K562 (cell line): ENCODE results near the gene WDR27. TPM values are rescaled to one million over a fixed set of nuclear protein-coding genes. Genes with fewer than 3 reads are reported as not detected.

Source experiments
- ATAC-seq: fragments of 200-7000 bp; cut with Tn5 transposase; 3 replicates; pipeline ENCODE4 v1.9.1; 2020; ENCODE audit warnings: moderate library complexity
- BruUV-seq: library from RNA; stranded (reverse); fragments of 400-500 nt; replicated peaks from 2 replicates; lab custom pipeline; 2021; lab: Mats Ljungman, UMichigan
- CTCF ChIA-PET: fragments of 300-600 bp; formaldehyde crosslinking; extraction: SDS; loops from one replicate; lab custom pipeline; 2021; ENCODE audit warnings: low intra/inter-chr PET ratio; lab: Yijun Ruan, JAX
- POLR2A ChIA-PET: fragments of 300-600, 350-650 bp; sonication (Branson Sonifier 250); formaldehyde crosslinking; extraction: SDS; loops from one replicate; lab custom pipeline; 2021; ENCODE audit warnings: antibody characterized with exemption, inconsistent platforms; lab: Yijun Ruan, JAX
- DNase-seq, 4 experiments: peaks; one replicate each; pipeline versions ENCODE4 v3.0.0 to v3.0.0-alpha.2; 2011 to 2018; ENCODE audit warnings: low spot score in 3 of 4, mixed read lengths in 3 of 4; ENCODE audit errors: extremely low read depth in 1 of 4
- FAIRE-seq: peaks from 2 replicates; lab custom pipeline; 2011; peaks lifted over from hg19 to GRCh38; lab: Jason Lieb, UNC
- H2AFZ ChIP-seq: 2 replicates; pipeline ENCODE4 v1.6.0; 2011; ENCODE audit warnings: low read depth, low read length, control low read depth, inconsistent platforms
- H3K27ac ChIP-seq: fragments of 200-600 bp; 3 replicates; pipeline ENCODE4 v1.8.0; 2011; ENCODE audit warnings: low read depth, mild to moderate bottlenecking, control low read depth, inconsistent platforms, low read length, moderate library complexity, mixed read lengths; ENCODE audit errors: extremely low read depth
- H3K27me3 ChIP-seq, 2 experiments: fragments of 300-600 bp in 1 of 2; 2 replicates in 1 of 2; 3 replicates in 1 of 2; pipeline versions ENCODE4 v1.6.0 to v1.8.0; 2011; ENCODE audit warnings: inconsistent platforms in 2 of 2, low read length in 2 of 2, mild to moderate bottlenecking in 1 of 2, mixed read lengths in 1 of 2, moderate library complexity in 1 of 2; ENCODE audit not compliant: control insufficient read depth in 2 of 2, insufficient read depth in 2 of 2
- H3K36me3 ChIP-seq: fragments of 300-600 bp; 3 replicates; pipeline ENCODE4 v1.8.0; 2011; ENCODE audit warnings: mild to moderate bottlenecking, low read length, inconsistent platforms; ENCODE audit not compliant: control insufficient read depth, insufficient read depth
- H3K4me1 ChIP-seq, 2 experiments: fragments of 200-600 bp in 1 of 2; replicated peaks in 1 of 2; 2 replicates in 1 of 2; 3 replicates in 1 of 2; pipeline versions ENCODE4 v1.5.1 to v1.8.0; 2011; ENCODE audit warnings: inconsistent platforms in 2 of 2, low read length in 2 of 2, mild to moderate bottlenecking in 1 of 2, mixed read lengths in 1 of 2, moderate library complexity in 1 of 2; ENCODE audit not compliant: control insufficient read depth in 2 of 2, insufficient read depth in 2 of 2
- H3K4me2 ChIP-seq: 2 replicates; pipeline ENCODE4 v1.6.1; 2011; ENCODE audit warnings: low read length, control low read depth, inconsistent platforms, mixed read lengths; ENCODE audit not compliant: insufficient read depth
- H3K4me3 ChIP-seq: fragments of 200-600 bp; sonication (generic), shearing (Covaris generic); 2 replicates; pipeline ENCODE4 v1.5.1; 2016; ENCODE audit warnings: control low read depth, inconsistent platforms
- H3K79me2 ChIP-seq: fragments of 200-600 bp; 3 replicates; pipeline ENCODE4 v1.8.0; 2011; ENCODE audit warnings: low read length, inconsistent platforms; ENCODE audit not compliant: control insufficient read depth, insufficient read depth
- H3K9ac ChIP-seq, 2 experiments: 2 replicates each; pipeline versions ENCODE4 v1.6.0 to v1.6.1; 2011; ENCODE audit warnings: low read depth in 2 of 2, low read length in 2 of 2, control low read depth in 1 of 2, inconsistent platforms in 1 of 2, mild to moderate bottlenecking in 1 of 2, mixed read lengths in 1 of 2; ENCODE audit not compliant: insufficient read depth in 1 of 2
- H3K9me1 ChIP-seq: one replicate; pipeline ENCODE4 v1.6.0; 2011; ENCODE audit warnings: inconsistent platforms, mild to moderate bottlenecking, low read length, moderate library complexity; ENCODE audit not compliant: control insufficient read depth, insufficient read depth
- H3K9me3 ChIP-seq: replicated peaks from 2 replicates; pipeline ENCODE4 v1.5.1; 2011; ENCODE audit warnings: low read depth, low read length, inconsistent platforms; ENCODE audit not compliant: control insufficient read depth, insufficient read depth
- H4K20me1 ChIP-seq: replicated peaks from 2 replicates; pipeline ENCODE4 v1.6.1; 2011; ENCODE audit warnings: low read length, inconsistent platforms, mixed read lengths; ENCODE audit not compliant: control insufficient read depth, insufficient read depth
- JUND ChIP-seq, 2 experiments: IDR thresholded peaks; 2 replicates in 1 of 2; 3 replicates in 1 of 2; pipeline ENCODE4 v1.6.1; 2011; ENCODE audit warnings: borderline replicate concordance in 2 of 2, low read depth in 2 of 2, low read length in 2 of 2, improper control_type of control experiment in 1 of 2, missing biosample characterization in 1 of 2, missing genetic modification characterization in 1 of 2, missing genetic modification reagents in 1 of 2
- MCM2 ChIP-seq: fragments of 450-650 bp; IDR thresholded peaks from 2 replicates; pipeline ENCODE4 v1.6.1; 2017; ENCODE audit warnings: low read depth, mild to moderate bottlenecking
- MTA3 ChIP-seq: fragments of 450-650 bp; formaldehyde crosslinking; IDR thresholded peaks from 2 replicates; pipeline ENCODE4 v1.6.1; 2017; ENCODE audit warnings: mild to moderate bottlenecking, borderline replicate concordance
- NR1H2 ChIP-seq: sonication (generic); formaldehyde crosslinking; IDR thresholded peaks from 2 replicates; pipeline ENCODE4 v1.4.0; 2020; ENCODE audit warnings: mild to moderate bottlenecking, missing genetic modification reagents
- NR2F6 ChIP-seq: fragments of 450-650 bp; formaldehyde crosslinking; IDR thresholded peaks from 2 replicates; pipeline ENCODE4 v1.4.0; 2020; ENCODE audit warnings: mild to moderate bottlenecking
- SMARCB1 ChIP-seq: IDR thresholded peaks from 2 replicates; pipeline ENCODE4 v1.6.1; 2011; ENCODE audit warnings: improper control_type of control experiment, low read depth; ENCODE audit not compliant: insufficient read length
- STAG1 ChIP-seq: sonication (generic); formaldehyde crosslinking; IDR thresholded peaks from 2 replicates; pipeline ENCODE4 v1.5.0; 2020; ENCODE audit warnings: missing genetic modification reagents, borderline replicate concordance
- TAF1 ChIP-seq: IDR thresholded peaks from 2 replicates; pipeline ENCODE4 v1.6.1; 2011; ENCODE audit warnings: mild to moderate bottlenecking, low read length, moderate library complexity; ENCODE audit not compliant: insufficient read depth, control insufficient read depth, severe bottlenecking; ENCODE audit errors: extremely low read depth
- ZNF77 ChIP-seq: fragments of 250-450 bp; sonication (Bioruptor Pico); IDR thresholded peaks from 2 replicates; pipeline ENCODE4 v1.5.0; 2020
- WGBS: fragments of 100-300 bp; shearing (Covaris generic); methylation state at CpG from one replicate; pipeline ENCODE4 v1.1.6; 2016; ENCODE audit warnings: low coverage, mixed read lengths; ENCODE audit not compliant: insufficient coverage; ENCODE audit errors: missing lambda C conversion rate; 5-methylcytosine and 5-hydroxymethylcytosine counted together
- in situ Hi-C: fragments of 300-500 bp; cut with MboI; formaldehyde crosslinking; loops from 4 replicates; pipeline ENCODE4 v1.15.0; 2018; ENCODE audit warnings: inconsistent platforms, mixed read lengths
- intact Hi-C: fragments of 100-400 bp; cut with micrococcal nuclease; formaldehyde crosslinking; loops from 2 replicates; pipeline ENCODE4 v1.14.2; 2022
- polyA plus RNA-seq, 8 experiments: library from polyadenylated mRNA; depleted of rRNA in 4 of 8; stranded (reverse) in 5 of 8; unstranded in 3 of 8; fragments of >200 nt; fragmentation: Nextera tagmentation in 2 of 8; fragmentation: Illumina TruSeq in 1 of 8; extraction: Ambion mirVana in 2 of 8; extraction: Trizol in 1 of 8; gene quantifications; 2 replicates each; pipeline versions ENCODE4 v1.2.1 to v1.2.3, GENCODE V29; 2011 to 2014; ENCODE audit warnings: inconsistent platforms in 1 of 8, missing spikeins in 1 of 8
- total RNA-seq, 7 experiments: library from RNA; depleted of rRNA in 6 of 7; stranded (reverse); fragments of >200 nt in 6 of 7; fragmentation: Illumina TruSeq in 2 of 7; extraction: Trizol in 2 of 7; gene quantifications; 2 replicates each; pipeline versions ENCODE4 v1.2.1 to v1.2.3, GENCODE V29; 2011 to 2021; ENCODE audit warnings: low replicate concordance in 1 of 7
- TF ChIP-seq, protein P1 (sequence below): fragments of 250-450 bp; sonication (Bioruptor Pico); IDR thresholded peaks from 2 replicates; pipeline ENCODE4 v1.8.0; 2021; ENCODE audit warnings: mild to moderate bottlenecking, moderate library complexity
- TF ChIP-seq, protein P2 (sequence below): fragments of 250-450 bp; sonication (Bioruptor Pico); IDR thresholded peaks from 2 replicates; pipeline ENCODE4 v1.8.0; 2022; ENCODE audit warnings: moderate library complexity, mild to moderate bottlenecking, inconsistent platforms
- TF ChIP-seq, protein P3 (sequence below): fragments of 450-650 bp; IDR thresholded peaks from 2 replicates; pipeline ENCODE4 v1.6.1; 2018; ENCODE audit not compliant: partially characterized antibody
- TF ChIP-seq, protein P4 (sequence below): sonication (generic); IDR thresholded peaks from 2 replicates; pipeline ENCODE4 v1.6.1; 2016
- TF ChIP-seq, protein P5 (sequence below): fragments of 250-450 bp; sonication (Bioruptor Pico); IDR thresholded peaks from 2 replicates; pipeline ENCODE4 v1.5.1; 2021; ENCODE audit warnings: mild to moderate bottlenecking

The WDR27 gene
- total and polyA plus RNA-seq, 9 of the 15 experiments (the other 6 are each of a cell fraction or from before 2014, with no cell fraction given), result 4.3 to 77.2 (median 22.7) TPM

DNA sequence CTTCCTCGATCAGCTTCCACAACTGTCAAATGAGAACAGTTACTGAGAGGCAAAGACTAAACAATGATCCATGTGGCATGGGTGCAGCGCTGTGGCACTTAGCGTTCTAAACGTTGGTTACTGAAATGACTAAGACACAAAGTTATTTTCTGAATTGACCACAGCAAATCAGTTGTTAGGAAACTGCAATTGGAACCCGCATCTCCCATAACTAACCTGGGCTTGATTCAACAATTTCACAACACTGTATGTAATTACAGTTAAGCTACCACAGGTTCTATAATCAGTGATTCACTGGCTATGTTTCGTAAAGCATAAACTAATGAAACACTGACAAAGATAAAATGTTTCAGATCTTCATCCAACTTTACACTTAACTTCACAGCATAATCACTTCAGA is 12.5 kb downstream of the WDR27 start:
- H3K27ac ChIP-seq, result no peak overlapping the region
- peaks cover 7% of the 10 kb centered on the region; the same call in 1 of the 2 replicates for H3K9me3 ChIP-seq
- POLR2A ChIA-PET, result interaction anchor here (1.6 kb wide), 1 partner anchor 13 kb away, joined by 7 read pairs; the partner anchor contains the start of genes C6orf120 and WDR27
- H2AFZ ChIP-seq, result no peak overlapping the region
- no peaks in the 10 kb centered on the region for H3K4me1 ChIP-seq
- H3K9ac ChIP-seq, result no peak overlapping the region
- H3K4me2 ChIP-seq, result no peak overlapping the region
- H3K4me3 ChIP-seq, result no peak overlapping the region
- ATAC-seq (no peak), FAIRE-seq (no peak), DNase-seq (no peak)
- CTCF ChIA-PET, result no interaction called here
- H3K36me3 ChIP-seq, result peaks cover 40% of the 10 kb centered on the region
- no peaks in the 10 kb centered on the region for H4K20me1 ChIP-seq
- H3K9me1 ChIP-seq, result no peaks in the 10 kb centered on the region
- no peaks in the 10 kb centered on the region for H3K27me3 ChIP-seq
- H3K79me2 ChIP-seq, result peaks cover 12% of the 10 kb centered on the region; the same call in 2 of the 3 replicates
- intact Hi-C loops, result no loop called here
- in situ Hi-C loops, result no loop called here
- WGBS, result 87% methylated on average over 6 of the region's 6 CpGs
- no TSS peak for BruUV-seq
- no peak for TF ChIP-seq STAG1 (CRISPR knock-in tag)
- no peak for TF ChIP-seq TAF1
- TF ChIP-seq, protein P1, sequence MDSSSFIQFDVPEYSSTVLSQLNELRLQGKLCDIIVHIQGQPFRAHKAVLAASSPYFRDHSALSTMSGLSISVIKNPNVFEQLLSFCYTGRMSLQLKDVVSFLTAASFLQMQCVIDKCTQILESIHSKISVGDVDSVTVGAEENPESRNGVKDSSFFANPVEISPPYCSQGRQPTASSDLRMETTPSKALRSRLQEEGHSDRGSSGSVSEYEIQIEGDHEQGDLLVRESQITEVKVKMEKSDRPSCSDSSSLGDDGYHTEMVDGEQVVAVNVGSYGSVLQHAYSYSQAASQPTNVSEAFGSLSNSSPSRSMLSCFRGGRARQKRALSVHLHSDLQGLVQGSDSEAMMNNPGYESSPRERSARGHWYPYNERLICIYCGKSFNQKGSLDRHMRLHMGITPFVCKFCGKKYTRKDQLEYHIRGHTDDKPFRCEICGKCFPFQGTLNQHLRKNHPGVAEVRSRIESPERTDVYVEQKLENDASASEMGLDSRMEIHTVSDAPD (CRISPR knock-in tag), result no peak
- TF ChIP-seq, protein P2, sequence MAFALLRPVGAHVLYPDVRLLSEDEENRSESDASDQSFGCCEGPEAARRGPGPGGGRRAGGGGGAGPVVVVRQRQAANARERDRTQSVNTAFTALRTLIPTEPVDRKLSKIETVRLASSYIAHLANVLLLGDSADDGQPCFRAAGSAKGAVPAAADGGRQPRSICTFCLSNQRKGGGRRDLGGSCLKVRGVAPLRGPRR (CRISPR knock-in tag), result no peak
- TF ChIP-seq, protein P3, sequence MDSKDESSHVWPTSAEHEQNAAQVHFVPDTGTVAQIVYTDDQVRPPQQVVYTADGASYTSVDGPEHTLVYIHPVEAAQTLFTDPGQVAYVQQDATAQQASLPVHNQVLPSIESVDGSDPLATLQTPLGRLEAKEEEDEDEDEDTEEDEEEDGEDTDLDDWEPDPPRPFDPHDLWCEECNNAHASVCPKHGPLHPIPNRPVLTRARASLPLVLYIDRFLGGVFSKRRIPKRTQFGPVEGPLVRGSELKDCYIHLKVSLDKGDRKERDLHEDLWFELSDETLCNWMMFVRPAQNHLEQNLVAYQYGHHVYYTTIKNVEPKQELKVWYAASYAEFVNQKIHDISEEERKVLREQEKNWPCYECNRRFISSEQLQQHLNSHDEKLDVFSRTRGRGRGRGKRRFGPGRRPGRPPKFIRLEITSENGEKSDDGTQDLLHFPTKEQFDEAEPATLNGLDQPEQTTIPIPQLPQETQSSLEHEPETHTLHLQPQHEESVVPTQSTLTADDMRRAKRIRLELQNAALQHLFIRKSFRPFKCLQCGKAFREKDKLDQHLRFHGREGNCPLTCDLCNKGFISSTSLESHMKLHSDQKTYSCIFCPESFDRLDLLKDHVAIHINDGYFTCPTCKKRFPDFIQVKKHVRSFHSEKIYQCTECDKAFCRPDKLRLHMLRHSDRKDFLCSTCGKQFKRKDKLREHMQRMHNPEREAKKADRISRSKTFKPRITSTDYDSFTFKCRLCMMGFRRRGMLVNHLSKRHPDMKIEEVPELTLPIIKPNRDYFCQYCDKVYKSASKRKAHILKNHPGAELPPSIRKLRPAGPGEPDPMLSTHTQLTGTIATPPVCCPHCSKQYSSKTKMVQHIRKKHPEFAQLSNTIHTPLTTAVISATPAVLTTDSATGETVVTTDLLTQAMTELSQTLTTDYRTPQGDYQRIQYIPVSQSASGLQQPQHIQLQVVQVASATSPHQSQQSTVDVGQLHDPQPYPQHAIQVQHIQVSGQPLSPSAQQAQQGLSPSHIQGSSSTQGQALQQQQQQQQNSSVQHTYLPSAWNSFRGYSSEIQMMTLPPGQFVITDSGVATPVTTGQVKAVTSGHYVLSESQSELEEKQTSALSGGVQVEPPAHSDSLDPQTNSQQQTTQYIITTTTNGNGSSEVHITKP, result no peak
- no peak for TF ChIP-seq NR1H2 (CRISPR knock-in tag)
- no peak for TF ChIP-seq JUND (IDR thresholded peaks at IDR 0.05; ENCODE audit: borderline replicate concordance, low read depth, low read length)
- TF ChIP-seq JUND (tag; IDR thresholded peaks at IDR 0.05; ENCODE audit: borderline replicate concordance, low read depth, low read length), result no peak
- no peak for TF ChIP-seq MCM2
- no peak for TF ChIP-seq NR2F6
- no peak for TF ChIP-seq ZNF77 (CRISPR knock-in tag)
- TF ChIP-seq, protein P4, sequence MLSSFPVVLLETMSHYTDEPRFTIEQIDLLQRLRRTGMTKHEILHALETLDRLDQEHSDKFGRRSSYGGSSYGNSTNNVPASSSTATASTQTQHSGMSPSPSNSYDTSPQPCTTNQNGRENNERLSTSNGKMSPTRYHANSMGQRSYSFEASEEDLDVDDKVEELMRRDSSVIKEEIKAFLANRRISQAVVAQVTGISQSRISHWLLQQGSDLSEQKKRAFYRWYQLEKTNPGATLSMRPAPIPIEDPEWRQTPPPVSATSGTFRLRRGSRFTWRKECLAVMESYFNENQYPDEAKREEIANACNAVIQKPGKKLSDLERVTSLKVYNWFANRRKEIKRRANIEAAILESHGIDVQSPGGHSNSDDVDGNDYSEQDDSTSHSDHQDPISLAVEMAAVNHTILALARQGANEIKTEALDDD, result no peak
- TF ChIP-seq MTA3, result no peak
- TF ChIP-seq, protein P5, sequence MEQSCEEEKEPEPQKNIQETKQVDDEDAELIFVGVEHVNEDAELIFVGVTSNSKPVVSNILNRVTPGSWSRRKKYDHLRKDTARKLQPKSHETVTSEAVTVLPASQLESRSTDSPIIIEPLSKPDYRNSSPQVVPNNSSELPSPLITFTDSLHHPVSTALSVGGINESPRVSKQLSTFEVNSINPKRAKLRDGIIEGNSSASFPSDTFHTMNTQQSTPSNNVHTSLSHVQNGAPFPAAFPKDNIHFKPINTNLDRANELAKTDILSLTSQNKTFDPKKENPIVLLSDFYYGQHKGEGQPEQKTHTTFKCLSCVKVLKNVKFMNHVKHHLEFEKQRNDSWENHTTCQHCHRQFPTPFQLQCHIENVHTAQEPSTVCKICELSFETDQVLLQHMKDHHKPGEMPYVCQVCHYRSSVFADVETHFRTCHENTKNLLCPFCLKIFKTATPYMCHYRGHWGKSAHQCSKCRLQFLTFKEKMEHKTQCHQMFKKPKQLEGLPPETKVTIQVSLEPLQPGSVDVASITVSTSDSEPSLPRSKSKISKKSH (CRISPR knock-in tag), result no peak
- no peak for TF ChIP-seq SMARCB1
